H9 (cell line): ENCODE results near the gene CP. TPM values are rescaled to one million over a fixed set of nuclear protein-coding genes. Genes with fewer than 3 reads are reported as not detected.

ENCODE experiments used
- DNase-seq: peaks from one replicate; pipeline ENCODE4 v3.0.0-alpha.2; 2017
- H2AFZ ChIP-seq: one replicate; pipeline ENCODE4 v1.6.1; 2013; ENCODE audit warnings: mild to moderate bottlenecking, low read length, control low read depth, moderate library complexity
- H2AK5ac ChIP-seq: 2 replicates; pipeline ENCODE4 v1.6.1; 2013; ENCODE audit warnings: low read length, control low read depth, mixed read lengths; ENCODE audit not compliant: insufficient read length
- H2BK120ac ChIP-seq: one replicate; pipeline ENCODE4 v1.6.1; 2013; ENCODE audit warnings: low read depth, mild to moderate bottlenecking, low read length, control low read depth, inconsistent platforms; ENCODE audit not compliant: poor library complexity, severe bottlenecking
- H2BK12ac ChIP-seq: 2 replicates; pipeline ENCODE4 v1.6.1; 2013; ENCODE audit warnings: low read length, control low read depth, mixed read lengths, low read depth; ENCODE audit not compliant: insufficient read length
- H2BK15ac ChIP-seq: 2 replicates; pipeline ENCODE4 v1.6.1; 2013; ENCODE audit warnings: low read depth, low read length, control low read depth
- H2BK20ac ChIP-seq: one replicate; pipeline ENCODE4 v1.6.1; 2013; ENCODE audit warnings: low read depth, mild to moderate bottlenecking, low read length, control low read depth, inconsistent platforms; ENCODE audit not compliant: poor library complexity, severe bottlenecking
- H2BK5ac ChIP-seq: 2 replicates; pipeline ENCODE4 v1.6.1; 2013; ENCODE audit warnings: low read length, control low read depth, mixed read lengths; ENCODE audit not compliant: insufficient read length
- H3K14ac ChIP-seq: 2 replicates; pipeline ENCODE4 v1.6.1; 2013; ENCODE audit warnings: low read length, control low read depth; ENCODE audit not compliant: insufficient read depth
- H3K18ac ChIP-seq: 2 replicates; pipeline ENCODE4 v1.6.1; 2013; ENCODE audit warnings: low read depth, mild to moderate bottlenecking, mixed read lengths, low read length, control low read depth; ENCODE audit not compliant: insufficient read length
- H3K23ac ChIP-seq: 2 replicates; pipeline ENCODE4 v1.6.1; 2013; ENCODE audit warnings: low read length, control low read depth, mixed read lengths, low read depth; ENCODE audit not compliant: insufficient read length
- H3K23me2 ChIP-seq: 2 replicates; pipeline ENCODE4 v1.6.1; 2013; ENCODE audit warnings: low read depth, mild to moderate bottlenecking, mixed read lengths, low read length, control low read depth; ENCODE audit not compliant: insufficient read length, poor library complexity, severe bottlenecking
- H3K27ac ChIP-seq: 2 replicates; pipeline ENCODE4 v1.5.1; 2013; ENCODE audit warnings: low read length, control low read depth, mixed read lengths, low read depth; ENCODE audit not compliant: insufficient read length
- H3K27me3 ChIP-seq: 2 replicates; pipeline ENCODE4 v1.6.1; 2013; ENCODE audit warnings: low read length, control low read depth, inconsistent platforms; ENCODE audit not compliant: insufficient read depth
- H3K4ac ChIP-seq: 2 replicates; pipeline ENCODE4 v1.6.1; 2013; ENCODE audit warnings: low read depth, mild to moderate bottlenecking, control low read depth, inconsistent platforms, low read length, moderate library complexity
- H3K4me1 ChIP-seq: 2 replicates; pipeline ENCODE4 v1.6.1; 2013; ENCODE audit warnings: low read length, control low read depth, inconsistent platforms; ENCODE audit not compliant: insufficient read depth
- H3K4me2 ChIP-seq: 2 replicates; pipeline ENCODE4 v1.6.1; 2013; ENCODE audit warnings: low read length, control low read depth, mixed read lengths; ENCODE audit not compliant: insufficient read length, insufficient read depth
- H3K56ac ChIP-seq: 2 replicates; pipeline ENCODE4 v1.6.1; 2013; ENCODE audit warnings: low read depth, mild to moderate bottlenecking, mixed read lengths, low read length, control low read depth; ENCODE audit not compliant: insufficient read length
- H3K79me1 ChIP-seq: 2 replicates; pipeline ENCODE4 v1.6.1; 2013; ENCODE audit warnings: low read depth, mild to moderate bottlenecking, moderate library complexity, low read length, control low read depth, inconsistent platforms; ENCODE audit not compliant: insufficient read depth, poor library complexity, severe bottlenecking
- H3K79me2 ChIP-seq: 2 replicates; pipeline ENCODE4 v1.6.1; 2013; ENCODE audit warnings: low read length, control low read depth, inconsistent platforms; ENCODE audit not compliant: insufficient read depth
- H3K9ac ChIP-seq: 2 replicates; pipeline ENCODE4 v1.6.1; 2013; ENCODE audit warnings: low read length, control low read depth, mixed read lengths; ENCODE audit not compliant: insufficient read length; ENCODE audit errors: extremely low read depth
- H3K9me3 ChIP-seq: one replicate; pipeline ENCODE4 v1.6.1; 2013; ENCODE audit warnings: low read depth, low read length, inconsistent platforms; ENCODE audit not compliant: control insufficient read depth
- H3T11ph ChIP-seq: one replicate; pipeline ENCODE4 v1.6.1; 2013; ENCODE audit warnings: mild to moderate bottlenecking, low read length, control low read depth, inconsistent platforms
- H4K20me1 ChIP-seq: one replicate; pipeline ENCODE4 v1.6.1; 2013; ENCODE audit not compliant: control insufficient read depth, insufficient read length, insufficient read depth
- H4K5ac ChIP-seq: 2 replicates; pipeline ENCODE4 v1.6.1; 2013; ENCODE audit warnings: low read depth, mild to moderate bottlenecking, mixed read lengths, low read length, control low read depth; ENCODE audit not compliant: insufficient read length
- H4K8ac ChIP-seq: replicated peaks from 2 replicates; pipeline ENCODE4 v1.6.1; 2013; ENCODE audit warnings: low read length, control low read depth, mixed read lengths, low read depth; ENCODE audit not compliant: insufficient read length
- H4K91ac ChIP-seq: 2 replicates; pipeline ENCODE4 v1.6.1; 2013; ENCODE audit warnings: low read depth, mild to moderate bottlenecking, moderate library complexity, mixed read lengths, low read length, control low read depth; ENCODE audit not compliant: insufficient read length
- H3K27ac Mint-ChIP-seq, 3 experiments: 2 replicates in 2 of 3; 3 replicates in 1 of 3; pipeline ENCODE4 v1.8.0; 2020 to 2021; ENCODE audit warnings: mixed read lengths in 3 of 3, mild to moderate bottlenecking in 1 of 3, moderate library complexity in 1 of 3
- H3K27me3 Mint-ChIP-seq: 2 replicates; pipeline ENCODE4 v1.8.0; 2021; ENCODE audit warnings: low read depth, mild to moderate bottlenecking, moderate library complexity, mixed read lengths
- H3K36me3 Mint-ChIP-seq, 3 experiments: 2 replicates in 2 of 3; 3 replicates in 1 of 3; pipeline ENCODE4 v1.8.0; 2020 to 2021; ENCODE audit warnings: low read depth in 3 of 3, mixed read lengths in 3 of 3; ENCODE audit not compliant: insufficient read depth in 1 of 3
- H3K4me1 Mint-ChIP-seq, 2 experiments: 2 replicates each; pipeline ENCODE4 v1.8.0; 2020; ENCODE audit warnings: mixed read lengths in 2 of 2
- H3K4me3 Mint-ChIP-seq, 2 experiments: 2 replicates in 1 of 2; 3 replicates in 1 of 2; pipeline ENCODE4 v1.8.0; 2020 to 2021; ENCODE audit warnings: mild to moderate bottlenecking in 2 of 2, mixed read lengths in 2 of 2, moderate library complexity in 1 of 2
- H3K9me3 Mint-ChIP-seq, 2 experiments: 2 replicates in 1 of 2; 3 replicates in 1 of 2; pipeline ENCODE4 v1.8.0; 2020; ENCODE audit warnings: mild to moderate bottlenecking in 2 of 2, mixed read lengths in 2 of 2, moderate library complexity in 1 of 2
- CTCF ChIP-seq: fragments of 200-600 bp; sonication (generic); conservative IDR thresholded peaks from 3 replicates; pipeline ENCODE4 v1.8.0; 2021; ENCODE audit warnings: antibody characterized with exemption, mild to moderate bottlenecking
- WGBS: extraction: QIAGEN DNeasy Blood & Tissue Kit; methylation state at CpG from one replicate; pipeline ENCODE4 v1.1.7; 2013; ENCODE audit warnings: missing lambda C conversion rate, low lambda C conversion rate, mixed read lengths; ENCODE audit not compliant: insufficient read length; ENCODE audit errors: extremely low coverage; 5-methylcytosine and 5-hydroxymethylcytosine counted together
- total RNA-seq: library from RNA; stranded (reverse); gene quantifications from 2 replicates; pipeline ENCODE4 v1.2.1, GENCODE V29; 2021

Gene CP
- total RNA-seq, 1 experiment from 2014 or later, result 1.1 TPM

GRCh38 chr3:149180057-149180573 lies 41.5 kb downstream of the CP start:
- H3K56ac ChIP-seq, result no peak overlapping the region
- no peaks in the 10 kb centered on the region for H3K23me2 ChIP-seq
- H3K79me2 ChIP-seq, result no peaks in the 10 kb centered on the region
- H3K18ac ChIP-seq, result no peak overlapping the region
- H3K23ac ChIP-seq, result no peak overlapping the region
- no peak overlapping the region for H2BK20ac ChIP-seq
- no peak overlapping the region for H3K9ac ChIP-seq
- Mint-ChIP-seq H3K4me1 (peaks cover 5 to 17% of the 10 kb centered on the region in 2 experiments), H3K4me3 (no peak overlapping the region), H3K36me3 (peaks cover 21 to 31% (median 25%) of the 10 kb centered on the region in 3 experiments), H3K27me3 (no peaks in the 10 kb centered on the region), H3K9me3 (peaks cover 3 to 5% of the 10 kb centered on the region in 2 experiments; a peak in 4 of 5 replicates), H3K27ac (no peak overlapping the region)
- no peak overlapping the region for H3K4ac ChIP-seq
- H2BK5ac ChIP-seq, result no peak overlapping the region
- no peak overlapping the region for H3T11ph ChIP-seq
- no peak overlapping the region for H4K5ac ChIP-seq
- H4K8ac ChIP-seq, result no peak overlapping the region
- peaks cover 8% of the 10 kb centered on the region for H3K9me3 ChIP-seq
- H3K4me1 ChIP-seq, result no peaks in the 10 kb centered on the region
- H2BK120ac ChIP-seq, result no peak overlapping the region
- no peaks in the 10 kb centered on the region for H3K79me1 ChIP-seq
- H2AK5ac ChIP-seq, result no peak overlapping the region
- H2BK15ac ChIP-seq, result no peak overlapping the region
- H2AFZ ChIP-seq, result no peak overlapping the region
- H3K14ac ChIP-seq, result no peak overlapping the region
- no peak for DNase-seq
- H3K4me2 ChIP-seq, result no peak overlapping the region
- no peak overlapping the region for H4K91ac ChIP-seq
- no peak overlapping the region for H2BK12ac ChIP-seq
- no CpG with 5 or more reads among the region's 7 CpGs for WGBS
- no peaks in the 10 kb centered on the region for H3K27me3 ChIP-seq
- no peak overlapping the region for H3K27ac ChIP-seq
- no peak for TF ChIP-seq CTCF
- H4K20me1 ChIP-seq, result no peaks in the 10 kb centered on the region
